Activated CD4-positive, alpha-beta memory T cell treated with anti-CD3 and anti-CD28 coated beads, Interleukin-2, amount 10 ng/mL, durations not matched to agents 7 days and 5 days (primary cell): ENCODE results near the gene SEC61B. TPM values are rescaled to one million over a fixed set of nuclear protein-coding genes. Genes with fewer than 3 reads are reported as not detected.

Source experiments
- CTCF ChIA-PET: fragments of 350-600 bp; sonication (Branson Sonifier 250); formaldehyde crosslinking; loops from one replicate; lab custom pipeline; 2021; ENCODE audit warnings: antibody characterized with exemption, inconsistent platforms; lab: Charles Lee
- POLR2A ChIA-PET: fragments of 350-600 bp; sonication (Branson Sonifier 250); formaldehyde crosslinking; loops from one replicate; lab custom pipeline; 2021; ENCODE audit warnings: antibody characterized with exemption; lab: Charles Lee
- DNase-seq: peaks from one replicate; pipeline ENCODE4 v3.0.0-alpha.2; 2020
- H3K27ac Mint-ChIP-seq: one replicate; pipeline ENCODE4 v1.8.0; 2021; ENCODE audit warnings: mild to moderate bottlenecking, mixed read lengths
- H3K27me3 Mint-ChIP-seq: one replicate; pipeline ENCODE4 v1.8.0; 2021; ENCODE audit warnings: mixed read lengths
- H3K36me3 Mint-ChIP-seq: one replicate; pipeline ENCODE4 v1.8.0; 2021; ENCODE audit warnings: low read depth, mixed read lengths
- H3K4me1 Mint-ChIP-seq: one replicate; pipeline ENCODE4 v1.8.0; 2021; ENCODE audit warnings: mixed read lengths
- H3K4me3 Mint-ChIP-seq: one replicate; pipeline ENCODE4 v1.8.0; 2021; ENCODE audit warnings: mild to moderate bottlenecking, mixed read lengths
- H3K9me3 Mint-ChIP-seq: one replicate; pipeline ENCODE4 v1.8.0; 2021; ENCODE audit warnings: mixed read lengths
- total RNA-seq, 2 experiments: library from RNA; stranded (reverse); gene quantifications; one replicate each; pipeline ENCODE4 v1.2.3, GENCODE V29; 2021

SEC61B gene
- 100 to 1,000 TPM; 148 to 165 TPM for total RNA-seq

- Mint-ChIP-seq H3K9me3 (no peaks in the 10 kb centered on the region), H3K36me3 (peaks cover 64% of the 10 kb centered on the region), H3K27ac (peak within 1 kb of the TSS; percentile 97), H3K4me3 (peak within 1 kb of the TSS; percentile 98), H3K27me3 (no peaks in the 10 kb centered on the region), H3K4me1 (peaks cover 66% of the 10 kb centered on the region)
- CTCF ChIA-PET: interaction anchor here (0.9 to 6.2 kb wide), 10 partner anchors 10 to 787 kb away, joined by 3 to 51 read pairs (median 4); partner anchors contain the start of gene NR4A3
- POLR2A ChIA-PET: interaction anchor here (0.8 to 3.0 kb wide), 25 partner anchors 9 to 1131 kb away, joined by 3 to 47 read pairs (median 5); partner anchors contain the start of genes NR4A3, STX17 and TEX10
- peak; percentile 93 for DNase-seq
These were observed at the start of gene SEC61B, which contains the start of gene ALG2 for GRCh38 chr9:99221621-99222415. TSS of gene SEC61B (plus strand) at chr9:99222282. CDS start at chr9:99222364, 82 bp downstream. TSS of gene ALG2 (minus strand) at chr9:99221942. CDS start at chr9:99221894, 48 bp downstream.

GRCh38 chr9:99173570-99174504, 48.2 kb upstream of the SEC61B start:
- no peak for DNase-seq
- Mint-ChIP-seq H3K4me3 (no peak overlapping the region), H3K4me1 (peaks cover 4% of the 10 kb centered on the region), H3K27ac (no peak overlapping the region), H3K27me3 (peaks cover 2% of the 10 kb centered on the region), H3K36me3 (no peaks in the 10 kb centered on the region), H3K9me3 (no peaks in the 10 kb centered on the region)
- CTCF ChIA-PET: interaction anchor here (2.1 kb wide), 1 partner anchor 8 kb away, joined by 10 read pairs; no protein-coding TSS in a partner anchor
- POLR2A ChIA-PET: no interaction called here

- peaks cover 26% of the 10 kb centered on the region for H3K4me1 Mint-ChIP-seq
- POLR2A ChIA-PET: no interaction called here
These were observed 45.5 kb upstream of the SEC61B start for GRCh38 chr9:99176527-99177013.

GRCh38 chr9:99177576-99178366, 44.3 kb upstream of the SEC61B start:
- POLR2A ChIA-PET: no interaction called here
- H3K27me3 Mint-ChIP-seq: peaks cover 2% of the 10 kb centered on the region
- no peak overlapping the region for H3K4me3 Mint-ChIP-seq
- no peaks in the 10 kb centered on the region for H3K9me3 Mint-ChIP-seq
- CTCF ChIA-PET: interaction anchor here (0.9 to 1.0 kb wide), 2 partner anchors 13 to 28 kb away, joined by 3 read pairs; no protein-coding TSS in a partner anchor
- no peaks in the 10 kb centered on the region for H3K36me3 Mint-ChIP-seq
- peaks cover 37% of the 10 kb centered on the region for H3K4me1 Mint-ChIP-seq
- no peak for DNase-seq
- H3K27ac Mint-ChIP-seq: no peak overlapping the region

More at GRCh38 chr9:99176527-99177013, 45.5 kb upstream of the SEC61B start:
- peaks cover 2% of the 10 kb centered on the region for H3K27me3 Mint-ChIP-seq
- CTCF ChIA-PET: interaction anchor here (0.9 to 1.4 kb wide), 3 partner anchors 8 to 12 kb away, joined by 3 to 7 read pairs (median 3); no protein-coding TSS in a partner anchor
- H3K9me3 Mint-ChIP-seq: no peaks in the 10 kb centered on the region
- H3K4me3 Mint-ChIP-seq: no peak overlapping the region
- H3K36me3 Mint-ChIP-seq: no peaks in the 10 kb centered on the region
- H3K27ac Mint-ChIP-seq: no peak overlapping the region
- DNase-seq: no peak

GRCh38 chr9:99178912-99179872, 42.9 kb upstream of the SEC61B start:
- ChIA-PET POLR2A (no interaction called here), CTCF (interaction anchor here (1.0 kb wide), 1 partner anchor 29 kb away, joined by 3 read pairs; no protein-coding TSS in a partner anchor)
- H3K27me3 Mint-ChIP-seq: no peaks in the 10 kb centered on the region
- no peak overlapping the region for H3K4me3 Mint-ChIP-seq
- no peak for DNase-seq
- no peak overlapping the region for H3K27ac Mint-ChIP-seq
- H3K9me3 Mint-ChIP-seq: no peaks in the 10 kb centered on the region
- no peaks in the 10 kb centered on the region for H3K36me3 Mint-ChIP-seq
- H3K4me1 Mint-ChIP-seq: peaks cover 43% of the 10 kb centered on the region

GRCh38 chr9:99180199-99180598, 41.9 kb upstream of the SEC61B start:
- ChIA-PET POLR2A (no interaction called here), CTCF (interaction anchor here (3.9 kb wide), 1 partner anchor 16 kb away, joined by 18 read pairs; no protein-coding TSS in a partner anchor)
- Mint-ChIP-seq H3K36me3 (no peaks in the 10 kb centered on the region), H3K4me3 (no peak overlapping the region), H3K9me3 (no peaks in the 10 kb centered on the region), H3K27me3 (no peaks in the 10 kb centered on the region), H3K4me1 (peaks cover 43% of the 10 kb centered on the region), H3K27ac (no peak overlapping the region)
- no peak for DNase-seq

- DNase-seq: no peak
- Mint-ChIP-seq H3K27me3 (no peaks in the 10 kb centered on the region), H3K4me3 (no peak overlapping the region), H3K27ac (no peak overlapping the region), H3K4me1 (peaks cover 43% of the 10 kb centered on the region), H3K9me3 (no peaks in the 10 kb centered on the region), H3K36me3 (no peaks in the 10 kb centered on the region)
- ChIA-PET CTCF (interaction anchor here (1.1 to 3.9 kb wide), 3 partner anchors 16 to 644 kb away, joined by 3 to 18 read pairs (median 3); no protein-coding TSS in a partner anchor), POLR2A (no interaction called here)
These were observed 41.4 kb upstream of the SEC61B start for GRCh38 chr9:99180662-99181061.

GRCh38 chr9:99181206-99181605, 40.9 kb upstream of the SEC61B start:
- H3K4me3 Mint-ChIP-seq: no peak overlapping the region
- ChIA-PET POLR2A (interaction anchor here (1.1 to 1.6 kb wide), 2 partner anchors 41 to 78 kb away, joined by 3 to 5 read pairs; partner anchors contain the start of genes ALG2 and SEC61B), CTCF (interaction anchor here (1.1 to 6.0 kb wide), 6 partner anchors 8 to 644 kb away, joined by 3 to 38 read pairs (median 10); partner anchors contain the start of genes ALG2 and SEC61B)
- H3K4me1 Mint-ChIP-seq: peaks cover 43% of the 10 kb centered on the region
- no peak overlapping the region for H3K27ac Mint-ChIP-seq
- H3K27me3 Mint-ChIP-seq: no peaks in the 10 kb centered on the region
- no peaks in the 10 kb centered on the region for H3K9me3 Mint-ChIP-seq
- H3K36me3 Mint-ChIP-seq: no peaks in the 10 kb centered on the region
- DNase-seq: no peak

GRCh38 chr9:99181621-99182020, 40.5 kb upstream of the SEC61B start:
- Mint-ChIP-seq H3K27me3 (no peaks in the 10 kb centered on the region), H3K36me3 (no peaks in the 10 kb centered on the region), H3K4me3 (no peak overlapping the region), H3K9me3 (no peaks in the 10 kb centered on the region), H3K27ac (no peak overlapping the region), H3K4me1 (peaks cover 43% of the 10 kb centered on the region)
- DNase-seq: peak; percentile 23
- POLR2A ChIA-PET: interaction anchor here (1.1 to 1.6 kb wide), 3 partner anchors 16 to 78 kb away, joined by 3 to 5 read pairs (median 3); partner anchors contain the start of genes ALG2 and SEC61B
- CTCF ChIA-PET: interaction anchor here (1.0 to 6.0 kb wide), 8 partner anchors 9 to 643 kb away, joined by 3 to 38 read pairs (median 8); partner anchors contain the start of genes ALG2 and SEC61B

GRCh38 chr9:99182356-99182755, 39.7 kb upstream of the SEC61B start:
- Mint-ChIP-seq H3K27ac (no peak overlapping the region), H3K36me3 (no peaks in the 10 kb centered on the region), H3K4me3 (no peak overlapping the region), H3K4me1 (peaks cover 45% of the 10 kb centered on the region), H3K9me3 (no peaks in the 10 kb centered on the region), H3K27me3 (no peaks in the 10 kb centered on the region)
- ChIA-PET POLR2A (interaction anchor here (1.1 to 1.6 kb wide), 4 partner anchors 15 to 125 kb away, joined by 3 to 5 read pairs (median 3); partner anchors contain the start of genes ALG2 and SEC61B), CTCF (interaction anchor here (1.0 to 6.0 kb wide), 7 partner anchors 9 to 50 kb away, joined by 3 to 38 read pairs (median 10); partner anchors contain the start of genes ALG2 and SEC61B)
- no peak for DNase-seq
